Uterus (tissue), 2 donors: Measurements from ENCODE around the gene SHKBP1.

Experiments used
- POLR2A ChIP-seq, 2 donors: fragments of 450-650 bp; IDR thresholded peaks; one replicate each; pipeline ENCODE4 v1.6.1; 2016; ENCODE audit warnings: antibody characterized with exemption in 2 of 2, mild to moderate bottlenecking in 1 of 2, moderate library complexity in 1 of 2
- TF ChIP-seq, protein P1 (sequence below), 4 experiments: fragments of 200-600 bp in 2 of 4; fragments of 450-650 bp in 2 of 4; sonication (generic) in 2 of 4; IDR thresholded peaks; one replicate each; pipeline ENCODE4 v1.5.1; 2016 to 2019; ENCODE audit warnings: antibody characterized with exemption in 4 of 4, mild to moderate bottlenecking in 2 of 4, moderate library complexity in 1 of 4

GRCh38 chr19:40607311-40608239 is 30.9 kb downstream of the SHKBP1 start:
- no peak for TF ChIP-seq POLR2A (IDR thresholded peaks at IDR 0.05)
- TF ChIP-seq, protein P1, sequence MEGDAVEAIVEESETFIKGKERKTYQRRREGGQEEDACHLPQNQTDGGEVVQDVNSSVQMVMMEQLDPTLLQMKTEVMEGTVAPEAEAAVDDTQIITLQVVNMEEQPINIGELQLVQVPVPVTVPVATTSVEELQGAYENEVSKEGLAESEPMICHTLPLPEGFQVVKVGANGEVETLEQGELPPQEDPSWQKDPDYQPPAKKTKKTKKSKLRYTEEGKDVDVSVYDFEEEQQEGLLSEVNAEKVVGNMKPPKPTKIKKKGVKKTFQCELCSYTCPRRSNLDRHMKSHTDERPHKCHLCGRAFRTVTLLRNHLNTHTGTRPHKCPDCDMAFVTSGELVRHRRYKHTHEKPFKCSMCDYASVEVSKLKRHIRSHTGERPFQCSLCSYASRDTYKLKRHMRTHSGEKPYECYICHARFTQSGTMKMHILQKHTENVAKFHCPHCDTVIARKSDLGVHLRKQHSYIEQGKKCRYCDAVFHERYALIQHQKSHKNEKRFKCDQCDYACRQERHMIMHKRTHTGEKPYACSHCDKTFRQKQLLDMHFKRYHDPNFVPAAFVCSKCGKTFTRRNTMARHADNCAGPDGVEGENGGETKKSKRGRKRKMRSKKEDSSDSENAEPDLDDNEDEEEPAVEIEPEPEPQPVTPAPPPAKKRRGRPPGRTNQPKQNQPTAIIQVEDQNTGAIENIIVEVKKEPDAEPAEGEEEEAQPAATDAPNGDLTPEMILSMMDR (IDR thresholded peaks at IDR 0.05): no peak
